ES-I3 (cell line): Measurements from ENCODE around the gene FARS2.

Source experiments
- H3K36me3 ChIP-seq: 2 replicates; pipeline ENCODE4 v1.6.1; 2013; ENCODE audit warnings: mild to moderate bottlenecking, low read length, control low read depth, moderate library complexity; ENCODE audit not compliant: insufficient read depth
- H3K4me1 ChIP-seq: 2 replicates; pipeline ENCODE4 v1.6.1; 2013; ENCODE audit warnings: mild to moderate bottlenecking, control low read depth, low read length; ENCODE audit not compliant: insufficient read depth
- H3K9ac ChIP-seq: 2 replicates; pipeline ENCODE4 v1.6.1; 2013; ENCODE audit warnings: low read depth, mild to moderate bottlenecking, low read length, moderate library complexity
- H3K9me3 ChIP-seq: 2 replicates; pipeline ENCODE4 v1.6.1; 2013; ENCODE audit warnings: mild to moderate bottlenecking, low read length, moderate library complexity; ENCODE audit not compliant: control insufficient read depth, insufficient read depth

FARS2 gene

GRCh38 chr6:5303682-5304081 is 42.4 kb downstream of the FARS2 start:
- no peaks in the 10 kb centered on the region for H3K9me3 ChIP-seq
- H3K4me1 ChIP-seq: no peaks in the 10 kb centered on the region
- no peaks in the 10 kb centered on the region for H3K36me3 ChIP-seq
- H3K9ac ChIP-seq: no peak overlapping the region

DNA sequence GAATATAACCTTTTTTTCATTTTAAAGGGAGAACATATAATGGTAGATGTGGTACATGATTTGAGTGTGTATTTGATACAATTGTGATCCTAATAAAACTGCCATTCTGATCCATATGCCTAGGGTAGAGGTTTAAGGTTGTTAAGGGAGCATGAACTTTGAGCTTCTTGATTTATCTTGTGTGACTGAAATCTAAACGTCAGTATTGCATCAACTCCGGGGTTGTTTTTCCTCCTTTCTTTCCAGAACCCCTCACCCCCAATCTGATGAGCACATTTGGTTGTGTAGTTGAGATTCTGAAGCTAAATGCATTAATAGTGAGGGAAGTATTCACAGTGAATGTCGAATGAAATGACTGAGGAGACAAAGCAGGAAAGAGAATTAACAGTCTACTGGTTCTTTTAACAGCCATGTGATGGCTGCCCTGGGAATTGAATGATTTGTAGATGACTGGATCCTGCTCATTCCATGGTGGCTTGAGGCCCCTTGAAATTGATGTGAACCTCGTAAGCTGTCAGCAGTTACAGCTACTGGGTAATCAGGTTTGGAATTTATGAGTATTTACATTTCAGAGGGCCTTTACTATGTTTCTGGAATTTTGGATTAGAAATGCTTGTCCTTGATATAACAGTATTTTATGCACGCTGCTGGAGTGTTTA is 44.8 kb downstream of the FARS2 start:
- Histone ChIP-seq H3K4me1 (no peaks in the 10 kb centered on the region), H3K9me3 (no peaks in the 10 kb centered on the region), H3K36me3 (no peaks in the 10 kb centered on the region), H3K9ac (no peak overlapping the region)

DNA sequence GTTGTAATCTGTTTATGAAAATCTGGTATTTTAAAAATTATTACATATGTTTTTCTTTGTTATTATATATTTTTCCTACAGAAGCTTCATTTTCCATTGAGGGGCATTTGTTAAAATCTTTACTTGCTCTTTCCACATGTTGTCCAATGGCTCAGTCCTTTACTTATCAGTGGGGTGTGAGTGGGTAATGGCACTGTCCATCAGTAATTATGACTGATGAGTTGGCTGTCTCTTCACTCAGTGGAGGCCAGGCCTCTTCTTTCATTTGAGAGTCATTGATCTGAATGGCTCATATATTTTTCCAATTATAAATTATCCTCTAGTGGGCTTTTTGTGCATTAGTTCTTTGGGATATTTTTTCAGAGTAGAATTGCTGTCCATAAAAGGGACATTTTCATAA is 45.7 kb downstream of the FARS2 start:
- H3K4me1 ChIP-seq: no peaks in the 10 kb centered on the region
- H3K9me3 ChIP-seq: no peaks in the 10 kb centered on the region
- H3K36me3 ChIP-seq: no peaks in the 10 kb centered on the region
- no peak overlapping the region for H3K9ac ChIP-seq

- Histone ChIP-seq H3K9me3 (no peaks in the 10 kb centered on the region), H3K4me1 (peaks cover 6% of the 10 kb centered on the region), H3K9ac (no peak overlapping the region), H3K36me3 (no peaks in the 10 kb centered on the region)
Observed at GRCh38 chr6:5308066-5308465, 46.8 kb downstream of the FARS2 start.

DNA sequence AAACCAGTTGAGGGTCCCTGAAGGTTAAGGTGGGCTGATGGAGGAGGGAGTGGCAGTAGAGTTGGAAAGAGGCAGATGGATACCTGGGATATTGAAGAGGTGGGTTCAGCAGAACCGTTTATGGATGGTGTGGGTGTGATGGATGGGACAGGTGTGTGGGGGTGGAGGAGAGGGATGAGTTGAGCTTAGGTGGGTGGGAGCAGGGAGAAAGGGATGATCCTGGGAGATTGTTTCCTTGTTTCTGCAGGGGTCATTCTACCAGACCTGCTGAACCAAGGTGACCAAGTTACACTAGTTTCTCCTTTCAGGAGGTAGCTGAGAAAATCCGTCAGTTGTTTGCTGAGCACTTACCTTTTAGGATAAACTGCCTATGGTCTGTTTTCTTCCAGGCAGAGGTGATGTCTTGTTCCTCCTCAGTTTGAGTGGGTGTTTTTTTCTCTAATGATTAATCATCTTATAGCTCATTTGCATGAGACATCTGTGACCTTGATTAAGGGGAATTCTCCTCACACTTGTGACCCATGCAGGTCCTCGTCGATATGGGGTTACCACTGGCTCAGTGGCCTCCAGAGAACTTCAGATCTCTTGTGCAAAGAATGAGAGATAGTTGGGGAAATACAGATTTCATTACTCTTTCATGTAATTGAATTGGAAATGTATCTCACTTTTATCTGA is 53.0 kb downstream of the FARS2 start:
- Histone ChIP-seq H3K9me3 (no peaks in the 10 kb centered on the region), H3K4me1 (peaks cover 17% of the 10 kb centered on the region), H3K9ac (no peak overlapping the region), H3K36me3 (no peaks in the 10 kb centered on the region)

DNA sequence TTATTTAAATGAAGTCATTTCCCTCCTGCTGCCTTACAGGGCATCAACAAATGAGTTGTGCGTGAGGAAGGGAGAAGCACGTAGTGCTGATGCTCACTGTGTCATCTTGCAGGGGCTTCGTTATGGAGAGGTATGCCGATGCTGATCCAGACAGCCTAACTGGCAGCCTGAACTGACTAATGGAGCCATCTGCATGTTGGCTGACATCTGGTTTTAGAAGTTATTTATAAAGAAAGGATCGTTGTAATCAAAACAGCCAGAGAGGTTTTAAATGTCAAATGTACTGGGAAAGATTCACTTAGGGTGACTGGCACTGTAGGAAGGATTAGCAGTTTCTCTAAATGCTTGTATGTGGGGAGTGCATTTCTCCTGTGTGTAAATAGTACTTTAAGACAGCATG is 54.6 kb downstream of the FARS2 start:
- Histone ChIP-seq H3K9me3 (peaks cover under 1% of the 10 kb centered on the region; the same call in 1 of the 2 replicates), H3K36me3 (no peaks in the 10 kb centered on the region), H3K4me1 (peaks cover 17% of the 10 kb centered on the region), H3K9ac (no peak overlapping the region)

GRCh38 chr6:5316951-5317350 is 55.6 kb downstream of the FARS2 start:
- Histone ChIP-seq H3K9me3 (peaks cover 3% of the 10 kb centered on the region; the same call in 1 of the 2 replicates), H3K4me1 (peaks cover 17% of the 10 kb centered on the region), H3K36me3 (no peaks in the 10 kb centered on the region), H3K9ac (no peak overlapping the region)

GRCh38 chr6:5318617-5319272 is 57.4 kb downstream of the FARS2 start:
- peaks cover 4% of the 10 kb centered on the region; the same call in 1 of the 2 replicates for H3K36me3 ChIP-seq
- peaks cover 3% of the 10 kb centered on the region; the same call in 1 of the 2 replicates for H3K9me3 ChIP-seq
- no peak overlapping the region for H3K9ac ChIP-seq
- peaks cover 6% of the 10 kb centered on the region; the same call in 1 of the 2 replicates for H3K4me1 ChIP-seq

- peaks cover 16% of the 10 kb centered on the region for H3K9me3 ChIP-seq
- peaks cover 4% of the 10 kb centered on the region; the same call in 1 of the 2 replicates for H3K36me3 ChIP-seq
- H3K4me1 ChIP-seq: no peaks in the 10 kb centered on the region
- H3K9ac ChIP-seq: no peak overlapping the region
Observed at GRCh38 chr6:5323979-5324378, 62.7 kb downstream of the FARS2 start.

DNA sequence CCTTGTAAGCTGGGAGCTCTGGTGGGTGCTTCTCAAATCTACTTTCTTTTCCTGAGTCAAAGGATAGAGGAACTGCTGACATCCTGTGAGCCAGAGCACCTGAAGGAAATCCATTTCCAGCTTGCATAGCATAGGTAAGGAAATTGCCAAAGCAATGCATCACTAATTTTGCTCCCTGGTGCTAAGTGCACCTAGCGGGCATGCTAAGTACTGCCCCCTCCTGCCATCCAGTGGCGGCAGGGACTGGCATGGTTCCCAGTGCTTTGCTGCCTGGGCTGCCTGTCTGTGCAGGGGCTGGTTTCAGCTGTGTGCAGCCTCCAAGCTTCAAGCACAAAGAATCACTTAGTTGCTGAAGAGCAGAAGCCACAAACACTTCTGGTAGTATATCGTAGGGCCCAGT is 63.9 kb downstream of the FARS2 start:
- H3K4me1 ChIP-seq: no peaks in the 10 kb centered on the region
- no peak overlapping the region for H3K9ac ChIP-seq
- H3K9me3 ChIP-seq: peaks cover 16% of the 10 kb centered on the region
- peaks cover 4% of the 10 kb centered on the region; the same call in 1 of the 2 replicates for H3K36me3 ChIP-seq

DNA sequence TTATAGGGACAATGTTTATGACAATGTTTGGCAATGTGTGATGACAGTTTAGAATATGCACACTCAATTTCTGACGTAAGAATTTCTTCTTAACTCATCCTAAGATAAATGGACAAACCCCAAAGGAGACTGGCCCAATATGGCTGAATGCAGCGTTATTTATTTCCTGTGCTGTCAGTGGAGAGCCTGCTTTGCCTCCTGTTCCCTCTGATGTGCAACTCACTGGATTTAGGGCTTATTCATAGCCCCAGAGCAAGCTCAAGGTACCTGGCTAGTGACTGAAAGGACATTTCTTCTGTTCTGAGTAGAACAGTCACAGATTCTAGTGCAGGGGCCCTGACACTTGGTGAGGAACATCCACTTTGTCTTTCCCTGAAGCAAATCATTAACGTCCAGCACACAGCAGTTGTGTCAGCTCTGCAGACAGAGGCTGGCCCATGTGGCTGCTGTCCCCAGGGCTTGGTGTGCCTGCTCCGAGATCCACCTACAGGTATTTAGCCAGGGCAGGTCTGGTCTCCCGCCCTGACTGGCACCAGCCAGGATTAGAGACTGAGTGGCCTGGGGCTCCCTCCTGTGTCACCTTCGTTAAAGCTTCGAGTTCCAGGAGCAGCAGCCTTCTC is 64.8 kb downstream of the FARS2 start:
- Histone ChIP-seq H3K4me1 (no peaks in the 10 kb centered on the region), H3K9ac (no peak overlapping the region), H3K36me3 (peaks cover 4% of the 10 kb centered on the region; the same call in 1 of the 2 replicates), H3K9me3 (peaks cover 14% of the 10 kb centered on the region)

DNA sequence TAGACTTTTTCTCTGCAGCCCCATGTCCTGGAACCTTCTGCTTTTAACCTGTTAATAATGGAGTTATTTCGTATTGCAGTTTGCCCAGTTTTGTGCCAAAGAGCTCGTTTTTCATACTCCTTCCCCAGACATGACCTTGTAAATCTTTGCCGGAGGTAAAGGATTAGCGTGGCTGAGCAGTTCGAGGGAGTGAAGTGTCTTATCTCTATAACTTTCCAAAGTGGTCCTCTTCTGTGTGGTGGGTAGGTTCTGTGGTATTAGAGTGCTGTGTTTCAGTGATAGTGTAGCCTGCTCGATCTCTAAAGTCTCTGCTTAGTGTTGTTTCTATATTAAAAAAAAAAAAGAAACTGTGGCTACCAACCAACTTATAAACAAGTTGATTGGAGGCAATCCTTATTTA is 67.5 kb downstream of the FARS2 start:
- Histone ChIP-seq H3K4me1 (no peaks in the 10 kb centered on the region), H3K36me3 (no peaks in the 10 kb centered on the region; the same call in 1 of the 2 replicates), H3K9me3 (peaks cover 14% of the 10 kb centered on the region), H3K9ac (no peak overlapping the region)

DNA sequence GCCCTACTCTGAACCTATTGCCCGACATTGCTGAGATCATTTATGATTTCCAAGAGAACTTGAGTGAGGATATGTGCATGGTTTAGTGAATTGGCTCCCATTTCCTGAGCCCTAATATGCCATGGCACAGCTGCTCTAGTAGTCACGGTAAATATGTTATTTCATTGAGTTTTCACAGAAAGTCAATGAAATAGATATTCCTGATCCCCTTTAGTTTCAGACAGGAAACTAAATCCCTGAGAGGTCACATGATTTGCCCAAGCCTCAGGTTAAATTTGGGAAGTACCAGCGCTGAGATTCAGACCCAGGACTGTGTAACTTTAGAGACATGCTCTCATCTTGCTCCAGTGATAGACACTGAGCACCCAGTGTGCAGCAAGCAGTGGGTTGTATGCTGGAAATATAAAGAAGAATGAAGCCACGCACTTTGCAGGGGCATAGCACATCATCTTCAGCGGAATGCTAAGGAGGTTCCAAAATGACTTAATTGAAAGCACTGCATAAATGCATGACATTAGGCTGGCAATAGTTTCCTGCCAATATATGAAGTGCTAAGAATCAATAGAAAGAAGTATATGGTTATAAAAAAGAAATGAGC is 70.6 kb downstream of the FARS2 start:
- Histone ChIP-seq H3K4me1 (no peaks in the 10 kb centered on the region), H3K36me3 (no peaks in the 10 kb centered on the region; the same call in 1 of the 2 replicates), H3K9ac (no peak overlapping the region), H3K9me3 (no peaks in the 10 kb centered on the region; the same call in 1 of the 2 replicates)

DNA sequence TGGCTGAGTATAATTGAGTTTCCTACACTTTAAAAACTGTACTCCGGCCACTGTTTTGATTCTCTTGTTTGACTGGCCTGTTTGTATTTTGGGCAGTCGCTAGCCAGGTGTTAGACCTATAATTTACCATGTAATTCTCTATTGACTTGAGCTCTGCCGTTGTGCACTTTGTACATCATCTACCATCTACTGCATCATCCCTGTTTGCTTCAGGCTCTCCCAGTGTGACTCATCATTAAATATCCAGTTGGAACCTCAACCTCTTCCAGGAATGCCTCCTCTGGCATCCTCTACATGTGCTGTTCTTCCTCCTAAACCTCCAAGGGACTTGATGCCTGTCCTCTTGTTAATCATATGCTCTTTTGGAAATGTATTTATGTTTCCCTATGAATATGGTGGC is 72.3 kb downstream of the FARS2 start:
- Histone ChIP-seq H3K9ac (no peak overlapping the region), H3K9me3 (no peaks in the 10 kb centered on the region; the same call in 1 of the 2 replicates), H3K36me3 (no peaks in the 10 kb centered on the region; the same call in 1 of the 2 replicates), H3K4me1 (no peaks in the 10 kb centered on the region)
